ENCODE data around the gene WFS1. TPM values are rescaled to one million over a fixed set of nuclear protein-coding genes. Genes with fewer than 3 reads are reported as not detected.

The WFS1 gene
- total and polyA plus RNA-seq, 2 of the 13 experiments (the other 11 are each of a cell fraction or from before 2014, with no cell fraction given) = 39.1 to 42.2 TPM

GRCh38 chr4:6327220-6327917, 57.7 kb downstream of the WFS1 start (continued):
- no peak for TF ChIP-seq GRHL1 (CRISPR knock-in tag; conservative IDR thresholded peaks at IDR 0.05)
- TF ChIP-seq MEIS1 (CRISPR knock-in tag; IDR thresholded peaks at IDR 0.05; ENCODE audit: borderline replicate concordance) = no peak

GRCh38 chr4:6328526-6328925, 58.9 kb downstream of the WFS1 start:
- Histone ChIP-seq H3K79me2 (ENCODE audit: insufficient read depth, low read length) (no peaks in the 10 kb centered on the region), H3K4me3 (replicated peaks in 1 of 3; ENCODE audit: insufficient read depth in 1 of 3, low read depth in 2 of 3, low read length in 3 of 3) (no peak overlapping the region; a peak in 1 of 6 replicates), H3K27me3 (ENCODE audit: control insufficient read depth in 1 of 2, insufficient read depth in 2 of 2, low read length in 2 of 2) (peaks cover 0 to 18% of the 10 kb centered on the region in 2 experiments; a peak in 4 of 5 replicates), H3K4me1 (ENCODE audit: insufficient read depth, low read length) (peaks cover 68% of the 10 kb centered on the region), H4K20me1 (ENCODE audit: insufficient read depth, low read length) (no peaks in the 10 kb centered on the region), H3K9me3 (ENCODE audit: low read length) (no peaks in the 10 kb centered on the region), H3K36me3 (replicated peaks in 1 of 2; ENCODE audit: control insufficient read depth in 1 of 2, insufficient read depth in 2 of 2, low read length in 2 of 2) (no peaks in the 10 kb centered on the region), H3K9ac (ENCODE audit: insufficient read depth, low read depth, low read length) (no peak overlapping the region), H3K4me2 (ENCODE audit: low read depth, low read length) (peak overlapping the region; percentile 57; the same call in 1 of the 2 replicates), H2AFZ (ENCODE audit: low read length) (no peak overlapping the region), H3K27ac (ENCODE audit: extremely low read length, insufficient read depth, low read length) (no peak overlapping the region)
- POLR2A ChIA-PET = interaction anchor here (1.9 kb wide), 1 partner anchor 20 kb away, joined by 9 read pairs; no protein-coding TSS in a partner anchor
- in situ Hi-C loops (cut with HindIII; ENCODE audit: extremely low pct_ligation_motif_present, low pct_unique_long_range_greater_than_20kb) = loop anchor here (5.0 kb wide), 1 partner anchor 66 kb away; no protein-coding TSS in a partner anchor
- WGBS (ENCODE audit: low lambda C conversion rate) = 40% methylated on average over 6 of the region's 8 CpGs
- no peak for ATAC-seq
- no TSS peak for BruUV-seq (replicated peaks)
- intact Hi-C loops (cut with micrococcal nuclease; ENCODE audit: unreplicated experiment) = no loop called here
- DNase-seq (ENCODE audit: low spot score) = no peak
- CTCF ChIA-PET (ENCODE audit: low intra/inter-chr PET ratio, low total read pairs) = interaction anchor here (5.0 to 7.9 kb wide), 2 partner anchors 64 to 77 kb away, joined by 50 to 66 read pairs; no protein-coding TSS in a partner anchor
- FAIRE-seq = no peak
- TF ChIP-seq TFDP1 (CRISPR knock-in tag; IDR thresholded peaks at IDR 0.05; ENCODE audit: borderline replicate concordance) (no peak), ZHX2 (IDR thresholded peaks at IDR 0.05; ENCODE audit: low read depth) (no peak), ZHX2 (CRISPR knock-in tag; IDR thresholded peaks at IDR 0.05; ENCODE audit: borderline replicate concordance) (no peak), ZNF564 (CRISPR knock-in tag; IDR thresholded peaks at IDR 0.05) (no peak), ARHGAP35 (CRISPR knock-in tag; IDR thresholded peaks at IDR 0.05; ENCODE audit: borderline replicate concordance) (no peak), GMEB2 (CRISPR knock-in tag; IDR thresholded peaks at IDR 0.05; ENCODE audit: low read depth) (no peak), HOXD1 (CRISPR knock-in tag; IDR thresholded peaks at IDR 0.05) (no peak), ZNF615 (CRISPR knock-in tag; IDR thresholded peaks at IDR 0.05; ENCODE audit: borderline replicate concordance) (no peak), KLF11 (CRISPR knock-in tag; IDR thresholded peaks at IDR 0.05) (no peak)
